HepG2 (cell line): ENCODE measurements around the gene MRO.

ENCODE experiments used
- KDM5A ChIP-seq: fragments of 200-600 bp; sonication (generic); IDR thresholded peaks from 2 replicates; pipeline ENCODE4 v1.7.0; 2018; ENCODE audit warnings: antibody characterized with exemption, mild to moderate bottlenecking, low read length, borderline replicate concordance
- NFRKB ChIP-seq: fragments of 450-650 bp; IDR thresholded peaks from 2 replicates; pipeline ENCODE4 v1.6.1; 2017
- PBX3 ChIP-seq: sonication (generic); formaldehyde crosslinking; IDR thresholded peaks from 2 replicates; pipeline ENCODE4 v1.8.1; 2023; ENCODE audit warnings: missing genetic modification reagents, inconsistent platforms, borderline replicate concordance
- SNRNP70 ChIP-seq: fragments of 200-400 bp; formaldehyde crosslinking; IDR thresholded peaks from 2 replicates; pipeline ENCODE4 v1.6.1; 2017; ENCODE audit warnings: mild to moderate bottlenecking, low read depth, low read length, moderate library complexity
- TF ChIP-seq, protein P1 (sequence below): sonication (generic); formaldehyde crosslinking; IDR thresholded peaks from 2 replicates; pipeline ENCODE4 v1.5.0; 2020; ENCODE audit warnings: mild to moderate bottlenecking, missing genetic modification reagents, moderate library complexity
- TF ChIP-seq, protein P2 (sequence below): IDR thresholded peaks from 2 replicates; pipeline ENCODE4 v1.6.1; 2016; ENCODE audit warnings: low read depth, control low read depth

DNA sequence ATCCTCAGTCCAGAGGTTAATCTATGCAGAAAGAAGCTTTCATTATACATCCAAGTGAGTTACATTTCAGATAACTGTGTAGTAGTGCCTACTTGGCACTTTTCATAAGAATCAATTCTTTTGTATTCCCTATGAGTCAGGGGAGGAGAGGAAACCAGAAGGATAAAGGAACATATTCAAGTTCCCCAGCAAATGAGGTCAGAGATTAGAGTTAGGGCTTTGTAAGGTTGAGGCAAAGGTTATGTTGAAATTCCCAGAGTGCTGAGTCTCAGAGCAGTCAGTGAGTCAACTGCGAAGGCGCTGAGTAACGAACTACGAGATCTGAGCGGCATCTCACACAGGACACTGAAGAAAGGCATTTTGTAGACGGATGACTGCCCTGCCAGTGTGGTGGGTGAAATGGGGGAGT is 34.1 kb upstream of the MRO start:
- no peak for TF ChIP-seq KDM5A
- TF ChIP-seq, protein P1, sequence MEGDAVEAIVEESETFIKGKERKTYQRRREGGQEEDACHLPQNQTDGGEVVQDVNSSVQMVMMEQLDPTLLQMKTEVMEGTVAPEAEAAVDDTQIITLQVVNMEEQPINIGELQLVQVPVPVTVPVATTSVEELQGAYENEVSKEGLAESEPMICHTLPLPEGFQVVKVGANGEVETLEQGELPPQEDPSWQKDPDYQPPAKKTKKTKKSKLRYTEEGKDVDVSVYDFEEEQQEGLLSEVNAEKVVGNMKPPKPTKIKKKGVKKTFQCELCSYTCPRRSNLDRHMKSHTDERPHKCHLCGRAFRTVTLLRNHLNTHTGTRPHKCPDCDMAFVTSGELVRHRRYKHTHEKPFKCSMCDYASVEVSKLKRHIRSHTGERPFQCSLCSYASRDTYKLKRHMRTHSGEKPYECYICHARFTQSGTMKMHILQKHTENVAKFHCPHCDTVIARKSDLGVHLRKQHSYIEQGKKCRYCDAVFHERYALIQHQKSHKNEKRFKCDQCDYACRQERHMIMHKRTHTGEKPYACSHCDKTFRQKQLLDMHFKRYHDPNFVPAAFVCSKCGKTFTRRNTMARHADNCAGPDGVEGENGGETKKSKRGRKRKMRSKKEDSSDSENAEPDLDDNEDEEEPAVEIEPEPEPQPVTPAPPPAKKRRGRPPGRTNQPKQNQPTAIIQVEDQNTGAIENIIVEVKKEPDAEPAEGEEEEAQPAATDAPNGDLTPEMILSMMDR (CRISPR knock-in tag): no peak
- TF ChIP-seq, protein P2, sequence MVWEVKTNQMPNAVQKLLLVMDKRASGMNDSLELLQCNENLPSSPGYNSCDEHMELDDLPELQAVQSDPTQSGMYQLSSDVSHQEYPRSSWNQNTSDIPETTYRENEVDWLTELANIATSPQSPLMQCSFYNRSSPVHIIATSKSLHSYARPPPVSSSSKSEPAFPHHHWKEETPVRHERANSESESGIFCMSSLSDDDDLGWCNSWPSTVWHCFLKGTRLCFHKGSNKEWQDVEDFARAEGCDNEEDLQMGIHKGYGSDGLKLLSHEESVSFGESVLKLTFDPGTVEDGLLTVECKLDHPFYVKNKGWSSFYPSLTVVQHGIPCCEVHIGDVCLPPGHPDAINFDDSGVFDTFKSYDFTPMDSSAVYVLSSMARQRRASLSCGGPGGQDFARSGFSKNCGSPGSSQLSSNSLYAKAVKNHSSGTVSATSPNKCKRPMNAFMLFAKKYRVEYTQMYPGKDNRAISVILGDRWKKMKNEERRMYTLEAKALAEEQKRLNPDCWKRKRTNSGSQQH (CRISPR knock-in tag): no peak
- TF ChIP-seq NFRKB: no peak
- TF ChIP-seq SNRNP70: no peak
- TF ChIP-seq PBX3 (CRISPR knock-in tag): no peak
